SH-SY5Y (cell line): ENCODE measurements around the gene CLIP2.

Source experiments
- GATA2 ChIP-seq: IDR thresholded peaks from 2 replicates; pipeline ENCODE4 v1.6.1; 2011; ENCODE audit warnings: mild to moderate bottlenecking, low read depth, low read length
- GATA3 ChIP-seq: IDR thresholded peaks from 2 replicates; pipeline ENCODE4 v1.6.1; 2011; ENCODE audit warnings: low read depth, mild to moderate bottlenecking, low read length, moderate library complexity

Gene CLIP2

DNA sequence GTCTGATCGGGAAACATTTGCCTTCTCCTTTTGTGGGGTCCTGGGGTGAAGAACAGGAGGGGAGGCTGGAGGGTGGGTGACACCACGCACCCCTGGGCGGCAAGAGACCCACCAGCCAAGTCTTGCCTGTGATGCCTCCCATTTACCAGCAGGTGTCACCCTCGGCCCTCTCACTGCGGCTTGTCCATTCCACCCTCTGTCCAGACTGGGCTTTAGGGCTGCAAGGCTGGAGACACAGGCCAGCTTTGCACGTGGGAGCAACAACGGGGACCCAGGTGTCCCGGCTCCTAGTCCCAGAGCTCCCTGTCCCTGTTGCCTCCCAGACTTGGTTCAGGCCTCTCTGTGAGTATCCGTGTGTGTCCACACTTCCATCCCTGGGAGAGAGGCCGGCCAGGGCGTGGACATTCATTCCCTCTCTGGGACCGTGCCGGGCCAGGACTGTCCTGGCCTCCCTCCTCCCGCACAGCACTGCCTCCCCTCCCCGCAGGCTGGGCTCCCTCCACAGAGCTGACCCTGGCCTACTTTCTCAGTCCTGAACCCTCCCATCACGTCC lies 128.3 kb downstream of the CLIP2 start:
- TF ChIP-seq GATA2, result no peak
- TF ChIP-seq GATA3, result no peak

DNA sequence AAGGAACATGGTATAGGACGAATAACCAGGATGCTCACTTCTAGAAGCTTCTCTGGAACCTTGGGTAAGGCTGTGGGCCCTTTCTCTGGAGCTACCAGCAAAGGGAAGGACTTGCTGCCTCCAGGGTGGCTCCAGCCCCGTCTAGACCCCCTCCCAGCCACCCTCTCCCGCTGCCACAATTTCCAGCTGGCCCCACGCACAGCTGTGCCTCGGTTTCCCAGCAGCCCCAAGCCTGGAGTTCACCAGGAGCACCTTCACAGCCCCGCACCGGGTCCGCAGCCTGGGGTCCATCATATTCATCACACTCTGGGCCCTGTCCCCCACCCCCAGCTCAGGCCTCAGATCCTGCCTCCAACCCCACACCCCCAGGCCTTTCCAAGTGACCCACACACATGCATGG lies 128.9 kb downstream of the CLIP2 start:
- TF ChIP-seq GATA2 (no peak), GATA3 (no peak)

DNA sequence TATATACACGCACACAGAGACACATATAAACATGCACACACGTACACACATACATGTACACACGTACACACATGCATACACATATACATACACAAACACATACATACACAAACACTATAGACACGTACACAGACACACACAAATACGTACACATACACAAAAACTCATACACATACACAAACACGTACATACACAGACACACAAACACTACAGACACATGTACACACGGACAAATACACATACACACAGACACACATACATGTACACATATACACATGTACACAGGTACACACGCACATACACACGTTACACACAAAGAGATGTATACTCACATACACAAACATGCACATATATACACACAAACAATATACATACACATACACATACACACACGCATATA lies 129.3 kb downstream of the CLIP2 start:
- TF ChIP-seq GATA2, result no peak
- TF ChIP-seq GATA3, result no peak

DNA sequence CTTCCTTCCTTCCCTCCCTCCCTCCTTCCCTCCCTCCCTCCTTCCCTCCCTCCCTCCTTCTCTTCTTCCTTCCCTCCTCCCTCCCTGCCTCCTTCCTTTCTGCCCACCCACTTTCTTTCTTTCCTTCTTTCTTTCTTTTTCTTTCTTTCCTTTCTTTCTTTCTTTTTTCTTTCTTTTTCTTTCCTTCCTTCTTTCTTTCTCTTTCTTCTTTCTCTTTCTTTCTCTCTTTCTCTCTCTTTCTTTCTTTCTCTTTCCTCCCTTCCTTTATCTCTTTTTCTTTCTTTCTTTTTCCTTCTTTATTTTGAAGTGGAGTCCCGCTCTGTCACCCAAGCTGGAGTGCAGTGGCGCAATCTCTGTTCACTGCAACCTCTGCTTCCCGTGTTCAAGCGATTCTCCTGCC lies 130.8 kb downstream of the CLIP2 start:
- TF ChIP-seq GATA3 (no peak), GATA2 (no peak)

DNA sequence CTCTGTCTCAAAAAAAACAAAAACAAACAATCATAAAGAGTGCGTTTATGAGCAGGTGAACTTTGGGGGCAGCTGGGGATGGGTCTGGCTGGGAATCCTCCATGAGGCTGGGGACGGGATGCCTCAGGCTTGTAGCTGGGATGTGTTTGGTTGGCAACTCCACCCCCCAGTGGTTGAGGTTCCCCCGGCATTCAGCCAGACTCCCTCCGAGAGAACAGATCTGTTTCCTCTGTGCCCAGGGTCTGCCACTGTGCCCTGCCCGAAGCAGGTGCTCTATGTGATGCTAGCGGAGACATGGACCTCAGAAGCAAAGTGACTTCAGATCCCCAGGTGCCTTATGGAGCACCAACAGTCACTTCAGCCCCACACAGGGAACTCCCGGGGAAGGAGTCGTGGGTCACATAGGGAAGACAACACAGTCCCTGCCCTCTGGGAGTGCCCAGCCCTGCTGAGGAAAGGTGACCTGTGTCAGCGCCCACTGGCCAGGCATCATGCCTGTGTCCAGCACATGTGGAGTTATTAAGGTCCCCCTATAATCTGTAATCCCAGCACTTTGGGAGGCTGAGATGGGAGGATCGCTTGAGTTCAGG lies 135.2 kb downstream of the CLIP2 start:
- no peak for TF ChIP-seq GATA2
- no peak for TF ChIP-seq GATA3

DNA sequence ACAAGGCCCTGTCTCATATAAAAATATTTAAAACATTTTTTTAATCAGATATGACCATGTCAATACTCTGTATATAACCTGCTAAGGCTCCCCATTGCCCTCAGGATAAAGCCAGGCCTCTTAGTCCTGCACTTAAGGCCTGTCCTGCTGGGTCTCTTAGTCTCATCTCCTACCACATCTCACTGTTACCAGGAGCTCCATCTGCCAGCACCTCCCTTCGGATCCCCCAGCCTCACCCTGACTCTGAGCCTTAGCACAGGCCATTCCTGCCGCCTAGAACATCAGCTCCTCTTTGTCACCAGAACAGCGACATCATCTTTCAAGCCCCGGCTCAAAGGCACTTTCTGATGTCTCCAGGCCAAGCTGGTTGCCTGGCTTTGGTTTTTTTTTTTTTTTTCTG lies 138.8 kb downstream of the CLIP2 start:
- TF ChIP-seq GATA2, result no peak

DNA sequence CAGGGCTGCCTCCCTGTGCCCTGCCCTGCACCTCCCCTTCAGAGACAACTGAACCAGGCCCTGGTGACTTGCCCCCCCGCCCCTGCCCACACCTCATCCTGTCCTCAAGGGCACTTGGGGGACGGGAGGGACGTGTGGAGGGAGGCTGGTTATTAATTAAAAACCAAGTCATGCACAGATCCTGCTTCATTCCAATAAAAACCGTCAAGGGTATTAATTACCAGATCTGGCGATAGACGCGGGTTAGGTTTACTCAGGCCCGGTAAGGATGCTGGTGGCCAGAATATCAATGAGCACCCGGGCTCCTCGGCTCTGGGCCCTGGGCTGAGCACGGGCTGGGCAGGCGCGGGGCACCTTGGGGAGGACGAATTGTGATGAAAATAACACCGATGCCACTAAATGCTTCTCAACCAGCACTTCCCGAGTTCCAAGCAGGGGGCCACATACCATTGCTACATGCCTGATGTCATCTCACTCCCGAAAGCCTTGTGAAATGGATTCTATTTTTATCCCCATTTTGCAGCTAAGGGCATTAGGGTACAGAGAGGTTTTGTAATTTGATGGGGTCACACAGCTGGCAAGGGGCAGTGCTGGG lies 140.0 kb downstream of the CLIP2 start:
- TF ChIP-seq GATA3, result no peak
- no peak for TF ChIP-seq GATA2

DNA sequence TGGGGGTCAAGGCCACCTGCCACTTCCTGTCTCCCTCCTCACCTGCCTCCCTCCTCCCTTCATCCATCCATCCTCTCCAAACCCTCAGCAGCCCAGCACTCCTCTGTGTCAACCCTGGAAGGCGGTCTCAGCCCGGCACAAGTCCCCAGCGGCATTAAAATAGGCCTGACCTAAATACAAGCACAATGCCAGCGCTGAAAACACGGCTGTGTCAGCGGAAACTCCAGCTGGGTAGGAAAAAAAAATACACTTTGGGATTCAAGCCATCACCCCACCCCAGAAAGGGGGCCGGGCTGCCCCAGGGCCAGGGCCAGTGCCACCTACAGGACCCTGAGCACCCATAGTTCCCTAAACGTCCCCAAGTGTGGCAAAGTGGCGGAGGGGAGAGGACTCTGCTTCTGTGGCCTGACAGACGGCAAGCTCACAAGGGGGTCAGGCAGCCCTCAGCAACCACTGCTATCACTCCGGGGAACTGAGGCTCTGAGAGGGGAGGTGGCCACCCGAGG lies 141.8 kb downstream of the CLIP2 start:
- TF ChIP-seq GATA2, result no peak
- no peak for TF ChIP-seq GATA3

DNA sequence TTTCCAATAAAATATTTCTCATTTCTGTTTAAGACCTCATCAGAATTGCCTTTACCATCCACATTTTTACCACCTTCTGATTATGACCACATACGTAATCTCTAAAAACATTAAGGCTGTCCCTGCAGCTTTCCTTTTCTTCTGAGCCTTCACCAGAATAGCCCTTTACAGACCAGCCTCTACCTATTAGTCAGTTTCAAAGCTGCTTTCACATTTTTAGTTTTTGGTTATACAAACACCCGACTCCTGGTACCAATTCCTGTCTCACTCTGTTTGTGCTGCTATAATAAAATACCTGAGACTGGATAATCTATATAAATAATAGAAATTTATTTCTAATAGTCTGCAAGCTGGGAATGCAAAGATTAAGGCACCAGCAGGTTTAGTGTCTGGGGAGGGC lies 149.1 kb downstream of the CLIP2 start:
- no peak for TF ChIP-seq GATA2
- no peak for TF ChIP-seq GATA3

DNA sequence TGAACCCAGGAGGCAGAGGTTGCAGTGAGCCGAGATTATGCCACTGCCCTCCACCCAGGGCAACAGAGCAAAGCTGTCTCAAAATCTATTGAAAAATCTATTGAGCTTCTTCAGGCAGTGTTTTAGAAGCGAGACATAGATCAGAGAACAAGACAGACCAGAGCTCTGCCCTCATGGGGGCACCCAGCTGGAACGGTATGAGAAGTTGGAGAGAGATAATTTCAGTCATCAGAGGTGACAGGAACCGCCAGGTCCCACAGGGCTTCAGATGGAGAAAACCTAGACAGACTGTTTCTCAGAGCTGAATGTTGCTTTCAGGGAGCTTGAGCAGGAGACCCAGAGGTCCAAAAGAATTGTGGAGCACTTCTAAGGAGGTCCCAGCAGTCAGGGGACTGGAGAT lies 150.3 kb downstream of the CLIP2 start:
- TF ChIP-seq GATA2, result no peak
- TF ChIP-seq GATA3, result no peak

DNA sequence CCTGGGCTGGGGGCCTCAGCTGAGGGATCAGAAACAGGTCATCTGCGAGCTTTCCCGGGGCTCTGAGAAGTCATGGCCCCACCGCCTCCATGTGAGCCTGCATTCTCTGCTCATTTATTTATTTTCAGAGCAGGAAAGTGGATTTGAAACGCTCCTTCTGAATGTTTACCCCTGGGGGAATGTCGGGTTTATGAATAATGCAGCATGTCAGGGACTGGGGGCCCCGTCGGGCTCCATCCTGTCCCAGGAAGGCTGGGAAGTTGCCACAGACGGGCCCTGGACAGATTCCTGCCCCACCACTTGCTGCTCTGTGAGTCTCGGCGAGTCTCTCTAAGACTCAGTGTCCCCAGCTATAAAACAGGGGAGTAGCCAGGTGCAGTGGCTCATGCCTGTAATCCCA lies 152.6 kb downstream of the CLIP2 start:
- TF ChIP-seq GATA2 (no peak), GATA3 (no peak)

DNA sequence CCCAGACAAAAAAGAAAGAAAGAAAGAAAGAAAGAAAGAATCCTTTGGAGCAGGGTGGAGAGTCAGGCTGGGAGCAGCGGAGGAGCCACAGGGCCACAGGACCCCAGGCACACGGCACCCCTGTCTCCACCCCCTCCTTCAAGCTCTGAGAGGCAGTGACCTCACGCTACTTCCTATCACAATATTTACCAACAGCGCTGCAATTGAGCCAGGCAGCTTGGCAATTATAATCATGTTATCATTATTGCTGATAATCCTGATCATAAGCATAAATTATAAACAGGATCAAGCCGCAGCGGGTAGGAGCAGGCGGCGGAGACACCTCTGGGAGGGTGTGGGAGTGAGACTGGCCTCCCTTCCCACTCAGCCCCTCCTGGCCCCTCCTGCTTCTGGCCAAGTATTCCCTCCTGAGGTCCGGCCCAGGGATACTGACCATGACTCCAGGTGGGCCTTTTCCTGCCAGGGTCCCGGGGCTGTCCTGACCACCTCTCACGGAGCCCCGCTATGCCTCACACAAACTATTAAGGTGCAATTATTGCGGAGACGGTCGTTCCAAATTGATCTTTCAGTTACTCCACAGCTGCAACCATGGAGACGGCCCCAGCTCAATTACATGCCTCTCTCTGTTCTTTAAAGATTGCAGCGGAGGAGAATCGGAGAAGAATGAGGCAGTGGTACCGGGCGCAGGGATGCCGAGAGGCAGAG lies 154.5 kb downstream of the CLIP2 start:
- TF ChIP-seq GATA2, result no peak
- no peak for TF ChIP-seq GATA3

DNA sequence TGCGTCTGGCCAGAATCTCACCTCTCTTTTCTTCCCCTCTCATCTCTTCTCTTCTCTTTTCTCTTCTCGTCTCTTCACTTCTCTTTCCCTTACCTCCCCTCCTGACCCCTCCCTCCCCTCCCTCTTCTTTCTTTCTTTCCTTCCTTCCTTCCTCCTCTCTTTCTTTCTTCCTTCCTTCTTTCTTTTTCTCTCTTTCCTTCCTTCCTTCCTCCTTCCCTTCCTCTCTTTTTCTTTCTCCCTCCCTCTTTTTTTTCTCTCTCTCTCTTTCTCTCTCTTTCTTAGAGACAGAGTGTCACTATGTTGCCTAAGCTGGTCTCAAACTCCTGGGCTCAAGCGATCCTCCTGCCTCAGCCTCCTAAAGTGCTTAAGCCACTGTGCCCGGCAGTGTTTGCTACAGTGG lies 159.9 kb downstream of the CLIP2 start:
- TF ChIP-seq GATA3, result no peak
- no peak for TF ChIP-seq GATA2

DNA sequence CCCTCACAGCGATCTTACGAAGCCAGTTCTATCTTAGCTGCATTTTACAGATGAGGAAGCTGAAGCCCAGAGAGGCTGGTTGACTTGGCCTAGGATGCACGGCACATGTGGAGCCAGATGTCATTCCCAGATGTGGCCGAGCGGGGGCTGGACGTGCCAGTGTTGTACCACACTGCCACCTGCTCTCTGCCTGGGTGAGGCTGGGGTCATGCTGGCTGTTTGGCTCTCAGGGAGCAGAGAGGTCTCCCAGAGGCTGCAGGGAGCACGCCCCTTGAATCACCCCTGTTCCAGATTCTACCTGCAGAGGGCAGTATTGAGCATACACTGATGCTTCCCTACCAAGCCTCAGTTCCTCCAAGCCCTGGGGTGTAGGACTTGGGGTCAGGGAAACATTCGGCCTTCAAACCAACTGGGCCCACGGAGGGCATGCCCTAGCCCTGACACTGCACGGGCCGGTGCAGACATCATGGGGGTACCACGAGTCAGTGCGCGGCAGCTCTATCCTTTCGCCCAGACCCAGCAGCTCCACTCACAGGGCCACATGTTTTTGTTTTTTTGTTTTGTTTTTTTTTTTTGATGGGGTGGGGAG lies 160.7 kb downstream of the CLIP2 start:
- no peak for TF ChIP-seq GATA2
- no peak for TF ChIP-seq GATA3

DNA sequence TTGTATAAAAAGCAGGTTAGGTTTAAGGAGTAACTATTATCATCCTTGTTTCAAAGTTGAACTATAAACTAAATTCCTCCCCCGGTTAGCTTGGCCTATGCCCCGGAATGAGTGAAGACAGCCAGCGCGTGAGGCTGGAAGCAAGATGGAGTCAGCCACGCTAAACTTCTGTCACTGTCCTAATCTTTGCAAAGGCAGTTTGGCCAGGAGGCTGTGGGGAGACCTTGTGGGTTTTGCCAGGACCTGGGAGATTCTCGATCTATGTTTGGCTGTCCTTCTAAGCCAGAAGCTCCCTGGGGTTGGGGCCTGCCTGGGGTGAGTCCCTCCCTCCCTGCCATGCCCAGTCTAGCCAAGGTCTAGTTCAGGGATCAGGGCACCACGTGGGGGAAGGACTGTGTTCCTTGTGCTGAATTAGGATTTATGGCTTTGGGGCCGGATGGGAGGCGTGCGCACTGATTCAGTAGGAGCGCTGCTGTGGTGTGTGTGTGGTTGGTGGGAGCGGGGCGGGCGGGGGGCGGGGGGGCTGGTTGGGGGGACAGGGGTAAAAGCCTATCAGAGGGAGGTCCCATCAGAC lies 163.6 kb downstream of the CLIP2 start:
- TF ChIP-seq GATA3 (no peak), GATA2 (no peak)
